AG09309 (cell line): ENCODE measurements around the gene CAPZB.

Experiments used
- DNase-seq: peaks from one replicate; pipeline ENCODE4 v3.0.0-alpha.2; 2010; ENCODE audit warnings: low read depth
- H3K4me3 ChIP-seq: 2 replicates; pipeline ENCODE4 v1.5.1; 2011; ENCODE audit warnings: mild to moderate bottlenecking, low read depth, low read length, moderate library complexity; ENCODE audit not compliant: control insufficient read depth
- CTCF ChIP-seq: IDR thresholded peaks from 2 replicates; pipeline ENCODE4 v1.5.1; 2011; ENCODE audit warnings: mild to moderate bottlenecking, low read depth, low read length, inconsistent platforms; ENCODE audit not compliant: insufficient read depth, control insufficient read depth; ENCODE audit errors: missing control alignments

CAPZB gene

DNA sequence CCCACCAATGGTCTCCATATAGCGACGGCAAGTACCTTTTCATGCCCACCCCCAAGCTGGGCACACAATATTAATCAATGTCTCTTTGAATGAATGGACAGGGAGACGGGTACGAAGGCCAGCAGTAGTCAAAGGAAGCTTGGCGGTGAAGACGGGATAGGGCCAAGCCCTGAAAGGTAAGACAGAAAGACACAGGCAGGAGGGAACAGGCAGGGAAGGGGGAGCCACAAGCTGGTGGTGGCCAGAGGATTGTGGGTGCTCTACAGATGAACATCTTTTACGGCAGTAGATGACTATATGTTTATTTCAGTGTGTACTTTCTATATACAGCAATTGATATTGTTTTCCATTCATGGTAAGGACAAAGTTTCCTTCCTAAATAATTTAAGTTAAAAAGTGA lies 16.3 kb downstream of the CAPZB start:
- no peak for DNase-seq

GRCh38 chr1:19468397-19468956 lies 16.9 kb downstream of the CAPZB start:
- DNase-seq: no peak
- no peak overlapping the region for H3K4me3 ChIP-seq
- no peak for TF ChIP-seq CTCF

More for the DNA sequence above, 16.3 kb downstream of the CAPZB start:
- TF ChIP-seq CTCF: no peak
- no peak overlapping the region for H3K4me3 ChIP-seq

- no peak for TF ChIP-seq CTCF
These were observed 17.8 kb downstream of the CAPZB start for GRCh38 chr1:19467199-19468187.

GRCh38 chr1:19466112-19466561 lies 19.2 kb downstream of the CAPZB start:
- no peak for TF ChIP-seq CTCF
- no peak overlapping the region for H3K4me3 ChIP-seq
- no peak for DNase-seq

More at GRCh38 chr1:19467199-19468187, 17.8 kb downstream of the CAPZB start:
- DNase-seq: no peak
- no peak overlapping the region for H3K4me3 ChIP-seq

GRCh38 chr1:19465650-19466049 lies 19.7 kb downstream of the CAPZB start:
- H3K4me3 ChIP-seq: no peak overlapping the region
- no peak for TF ChIP-seq CTCF
- no peak for DNase-seq

DNA sequence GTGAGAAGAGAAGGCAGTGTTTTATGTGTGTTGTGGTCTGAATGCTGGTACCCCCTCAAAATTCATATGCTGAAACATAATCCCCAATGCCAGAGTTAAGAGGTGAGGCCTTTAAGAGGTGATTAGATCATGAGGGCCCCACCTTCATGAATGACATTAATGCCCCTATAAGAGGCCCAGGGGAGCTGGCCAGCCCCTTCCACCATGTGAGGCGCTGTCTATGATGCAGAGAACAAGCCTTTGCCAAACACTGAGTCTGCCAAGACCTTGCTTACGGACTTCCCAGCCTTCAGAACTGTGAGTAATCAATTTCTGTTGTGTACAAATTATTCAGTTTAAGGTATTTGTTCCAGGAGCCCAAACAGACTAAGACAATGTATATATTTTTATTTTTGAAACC lies 20.2 kb downstream of the CAPZB start:
- no peak for DNase-seq
- no peak for TF ChIP-seq CTCF
- H3K4me3 ChIP-seq: no peak overlapping the region
